Uterus (tissue), 2 donors: ENCODE results near the gene WDR72.

Experiments
- POLR2A ChIP-seq, 2 donors: fragments of 450-650 bp; IDR thresholded peaks; one replicate each; pipeline ENCODE4 v1.6.1; 2016; ENCODE audit warnings: antibody characterized with exemption in 2 of 2, mild to moderate bottlenecking in 1 of 2, moderate library complexity in 1 of 2
- TF ChIP-seq, protein P1 (sequence below), 4 experiments: fragments of 200-600 bp in 2 of 4; fragments of 450-650 bp in 2 of 4; sonication (generic) in 2 of 4; IDR thresholded peaks; one replicate each; pipeline ENCODE4 v1.5.1; 2016 to 2019; ENCODE audit warnings: antibody characterized with exemption in 4 of 4, mild to moderate bottlenecking in 2 of 4, moderate library complexity in 1 of 4

DNA sequence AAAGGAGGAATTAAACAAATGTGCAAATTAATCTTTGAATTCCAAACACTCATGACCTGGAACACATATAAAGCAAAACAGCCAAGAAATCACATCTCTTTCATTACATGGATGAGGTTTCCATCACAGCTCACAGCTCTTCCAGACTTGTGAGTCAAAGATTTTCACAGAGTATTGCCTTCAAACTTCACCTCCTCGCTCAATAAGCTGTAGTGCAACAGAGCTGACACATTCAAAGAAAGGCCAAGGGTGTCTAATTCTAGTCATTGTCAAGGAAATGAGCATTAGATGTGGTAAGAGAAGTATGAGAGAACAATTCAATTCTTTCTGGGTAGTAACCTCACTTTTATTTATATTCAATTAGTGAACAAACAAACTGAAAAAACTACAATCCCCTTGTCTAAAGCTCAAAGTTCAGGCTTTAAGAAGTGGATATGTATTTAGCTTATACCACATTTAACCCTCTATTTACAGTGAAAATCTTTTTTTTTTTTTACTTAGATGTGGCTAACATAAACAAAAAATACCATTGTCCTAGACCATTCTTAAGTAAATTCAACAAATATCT, 11.9 kb downstream of the WDR72 start:
- TF ChIP-seq, protein P1, sequence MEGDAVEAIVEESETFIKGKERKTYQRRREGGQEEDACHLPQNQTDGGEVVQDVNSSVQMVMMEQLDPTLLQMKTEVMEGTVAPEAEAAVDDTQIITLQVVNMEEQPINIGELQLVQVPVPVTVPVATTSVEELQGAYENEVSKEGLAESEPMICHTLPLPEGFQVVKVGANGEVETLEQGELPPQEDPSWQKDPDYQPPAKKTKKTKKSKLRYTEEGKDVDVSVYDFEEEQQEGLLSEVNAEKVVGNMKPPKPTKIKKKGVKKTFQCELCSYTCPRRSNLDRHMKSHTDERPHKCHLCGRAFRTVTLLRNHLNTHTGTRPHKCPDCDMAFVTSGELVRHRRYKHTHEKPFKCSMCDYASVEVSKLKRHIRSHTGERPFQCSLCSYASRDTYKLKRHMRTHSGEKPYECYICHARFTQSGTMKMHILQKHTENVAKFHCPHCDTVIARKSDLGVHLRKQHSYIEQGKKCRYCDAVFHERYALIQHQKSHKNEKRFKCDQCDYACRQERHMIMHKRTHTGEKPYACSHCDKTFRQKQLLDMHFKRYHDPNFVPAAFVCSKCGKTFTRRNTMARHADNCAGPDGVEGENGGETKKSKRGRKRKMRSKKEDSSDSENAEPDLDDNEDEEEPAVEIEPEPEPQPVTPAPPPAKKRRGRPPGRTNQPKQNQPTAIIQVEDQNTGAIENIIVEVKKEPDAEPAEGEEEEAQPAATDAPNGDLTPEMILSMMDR (IDR thresholded peaks at IDR 0.05) = no peak
- TF ChIP-seq POLR2A (IDR thresholded peaks at IDR 0.05) = no peak
